HG03039 (cell line): Measurements from ENCODE around the gene PPP1R2C.

Experiments used
- ATAC-seq: cut with Tn5 transposase; IDR thresholded peaks from one replicate; pipeline ENCODE4 v1.9.1; 2021; ENCODE audit warnings: mild to moderate bottlenecking, moderate library complexity; ENCODE audit not compliant: unreplicated experiment

PPP1R2C gene

DNA sequence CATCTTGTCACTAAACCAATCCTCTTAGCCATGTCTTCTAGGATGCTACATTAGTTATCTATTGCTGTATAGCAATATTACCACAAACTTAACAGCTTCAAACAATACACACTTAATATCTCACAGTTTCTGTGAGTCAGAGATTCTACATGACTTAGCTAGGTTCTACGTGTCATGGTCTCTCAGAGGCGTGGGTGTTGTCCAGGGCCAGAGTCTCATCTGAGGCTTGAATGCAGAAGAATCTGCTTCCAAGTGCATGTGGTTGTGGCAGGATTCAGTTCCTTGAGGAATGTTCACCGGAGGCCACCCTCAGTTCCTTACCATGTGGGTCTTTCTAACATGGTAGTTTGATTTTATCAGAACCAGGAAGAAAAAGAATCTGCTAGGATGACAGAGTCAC, 26.4 kb downstream of the PPP1R2C start:
- no peak for ATAC-seq

DNA sequence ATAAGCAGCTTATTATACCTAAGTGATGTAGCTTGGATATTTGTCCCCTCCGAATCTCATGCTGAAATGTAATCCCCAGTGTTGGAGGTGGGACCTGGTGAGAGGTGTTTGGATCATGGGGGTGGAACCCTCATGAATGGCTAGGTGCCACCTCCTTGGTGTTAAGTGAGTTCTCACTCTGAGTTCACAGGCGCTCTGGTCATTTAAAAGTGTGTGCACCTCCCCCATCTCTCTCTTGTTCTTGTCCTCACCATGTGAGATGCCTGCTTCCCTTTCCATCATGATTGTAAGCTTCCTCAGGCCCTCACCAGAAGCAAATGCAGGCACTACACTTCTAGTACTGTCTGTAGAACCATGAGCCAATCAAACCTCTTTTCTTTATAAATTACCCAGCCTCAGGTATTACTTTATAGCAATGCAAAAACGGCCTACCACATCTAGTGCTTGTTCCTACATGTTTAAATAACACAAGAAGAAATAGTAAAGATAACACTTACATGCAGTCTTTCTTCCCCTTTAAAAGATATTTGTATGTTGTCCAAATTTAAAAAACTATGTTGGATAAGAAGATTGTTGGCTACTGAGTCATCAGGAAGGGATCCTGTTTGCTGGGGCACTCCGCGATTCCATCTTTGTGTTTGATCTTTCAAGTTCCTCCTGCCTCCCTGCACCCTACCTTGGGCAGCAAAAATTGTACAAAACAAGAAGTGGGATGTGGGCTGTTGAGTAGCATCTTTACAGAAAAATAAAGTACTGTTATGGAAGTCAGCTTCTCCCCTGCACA, 29.7 kb downstream of the PPP1R2C start:
- no peak for ATAC-seq

DNA sequence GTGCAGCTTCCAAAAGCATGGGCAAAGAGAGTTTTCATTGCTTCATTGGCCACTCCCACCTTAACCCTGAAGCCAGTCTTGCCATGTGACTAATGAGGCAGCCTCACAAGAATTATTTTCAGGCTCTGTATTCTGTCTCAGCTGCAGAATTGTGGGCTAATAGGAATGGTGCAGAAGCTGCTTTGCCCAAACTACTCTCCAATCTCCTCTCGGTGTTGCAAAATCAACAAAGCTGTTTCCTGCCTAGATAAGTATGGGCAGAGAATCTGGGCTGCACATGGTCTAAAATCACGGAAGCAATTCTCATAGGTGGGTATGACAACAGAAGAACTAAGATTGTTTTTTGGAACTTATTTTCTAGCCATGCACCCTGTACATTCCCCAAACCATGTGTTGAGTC, 31.4 kb downstream of the PPP1R2C start:
- no peak for ATAC-seq

DNA sequence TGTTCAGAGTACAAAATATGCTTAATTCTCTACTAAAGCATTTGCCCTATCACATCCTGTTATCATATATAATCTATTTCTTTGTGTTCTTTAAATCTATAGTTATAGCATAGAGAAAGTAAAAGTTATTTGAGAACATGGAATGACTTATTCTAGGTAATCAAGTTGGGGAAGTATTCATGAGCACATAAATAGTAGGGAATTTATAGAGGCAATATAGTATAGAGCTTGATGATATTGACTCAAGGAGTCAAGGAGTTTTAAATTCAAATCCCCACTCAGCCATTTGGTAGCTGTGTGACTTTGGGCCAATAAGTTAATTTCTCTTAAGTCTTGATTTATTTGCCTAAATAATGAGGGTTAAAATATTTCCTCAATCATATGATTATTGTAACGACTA, 37.5 kb downstream of the PPP1R2C start:
- ATAC-seq: no peak

DNA sequence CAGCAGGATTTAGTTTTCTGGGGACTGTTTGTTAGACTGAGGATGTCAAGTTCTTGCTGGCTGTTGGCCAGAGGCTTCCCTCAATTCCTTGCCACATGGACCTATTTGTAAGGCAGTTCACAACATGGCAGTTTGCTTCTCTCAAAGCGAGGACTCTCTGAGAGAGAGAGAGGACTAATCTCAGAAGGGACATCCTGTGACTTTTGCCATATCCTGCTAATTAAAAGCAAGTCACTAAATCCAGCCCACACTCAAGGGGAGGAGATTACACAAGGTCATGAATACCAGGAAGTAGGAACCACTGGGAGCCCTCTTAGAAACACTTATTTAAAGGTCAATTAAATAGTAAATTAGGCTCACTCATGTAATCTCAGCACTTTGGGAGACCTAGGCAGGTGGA, 38.2 kb downstream of the PPP1R2C start:
- no peak for ATAC-seq

DNA sequence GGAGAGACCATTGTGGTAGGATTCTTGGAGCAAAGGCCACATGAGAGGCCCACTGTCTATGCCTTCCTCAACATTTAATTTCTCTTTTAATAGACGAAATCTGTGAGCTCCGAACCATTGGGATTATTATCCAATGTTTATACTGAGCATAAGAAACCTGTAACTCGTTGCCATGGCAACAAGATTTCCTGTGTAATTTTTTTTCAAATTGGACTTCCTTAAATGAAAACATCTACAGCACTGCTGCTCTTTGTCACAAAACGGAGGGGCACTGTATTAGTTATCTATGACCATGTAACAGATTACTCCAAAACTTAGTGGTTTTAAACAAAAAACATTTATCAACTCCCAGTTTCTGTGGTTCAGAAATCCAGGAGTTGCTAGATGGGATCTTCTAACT, 38.7 kb downstream of the PPP1R2C start:
- ATAC-seq: no peak

- ATAC-seq: no peak
These were observed 39.4 kb downstream of the PPP1R2C start for GRCh38 chrX:42738552-42738951.

DNA sequence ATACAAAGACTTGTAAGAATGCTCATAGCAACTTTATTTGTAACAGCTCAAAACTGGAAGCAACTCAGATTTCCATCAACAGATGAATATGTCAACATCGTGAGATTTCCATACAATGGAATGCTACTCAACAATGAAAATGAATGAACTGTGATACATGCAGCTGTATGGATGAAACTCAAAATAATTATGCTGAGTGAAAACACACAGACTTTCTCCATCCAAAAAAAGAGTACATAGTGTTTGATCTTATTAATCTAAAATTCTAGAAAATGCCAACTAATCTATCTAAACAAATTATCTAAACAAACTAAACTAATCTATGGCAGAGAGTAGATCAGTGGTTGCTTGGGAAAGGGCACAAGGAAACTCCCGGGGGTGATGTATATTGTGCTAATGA, 42.7 kb downstream of the PPP1R2C start:
- ATAC-seq: no peak

DNA sequence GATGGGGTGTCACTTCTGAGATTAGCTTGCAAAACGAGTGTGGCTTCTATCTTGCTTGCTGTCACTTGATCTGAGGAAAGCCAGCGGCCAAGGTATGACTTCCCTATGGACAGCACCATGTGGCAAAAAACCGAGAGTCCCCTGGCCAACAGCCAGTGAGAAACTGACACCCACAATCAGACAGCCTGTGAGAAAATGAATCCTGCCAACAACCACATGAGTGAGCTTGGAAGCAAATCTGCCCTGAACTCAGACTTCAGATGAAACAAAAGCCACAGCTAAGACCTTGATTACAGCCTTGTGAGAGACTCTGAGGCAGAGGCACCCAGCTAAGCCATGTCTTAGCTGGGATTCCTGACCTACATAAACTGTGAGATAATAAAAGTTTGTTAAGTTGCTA, 45.5 kb downstream of the PPP1R2C start:
- no peak for ATAC-seq
